Colon (tissue), 2 donors: Measurements from ENCODE around the gene BTG3.

Experiments used
- FAIRE-seq: peaks from 2 replicates; lab custom pipeline; 2012; peaks lifted over from hg19 to GRCh38; lab: Jason Lieb, UNC
- donor health status: control.
- donor health status: control.

Gene BTG3

GRCh38 chr21:17612565-17613241 is at the start of gene BTG3:
Gene BTG3, minus strand, starts transcription at chr21:17612901. Its CDS starts 3,757 bp downstream, at chr21:17609144.
- no peak for FAIRE-seq

GRCh38 chr21:17660862-17661261 is 48.2 kb upstream of the BTG3 start:
- no peak for FAIRE-seq

GRCh38 chr21:17660452-17660851 is 47.8 kb upstream of the BTG3 start:
- no peak for FAIRE-seq

GRCh38 chr21:17658931-17659330 is 46.2 kb upstream of the BTG3 start:
- FAIRE-seq, result no peak

GRCh38 chr21:17651526-17651925 is 38.8 kb upstream of the BTG3 start:
- FAIRE-seq, result no peak

GRCh38 chr21:17650292-17650691 is 37.6 kb upstream of the BTG3 start:
- no peak for FAIRE-seq

GRCh38 chr21:17646790-17647189 is 34.1 kb upstream of the BTG3 start:
- FAIRE-seq, result no peak

GRCh38 chr21:17644186-17644585 is 31.5 kb upstream of the BTG3 start:
- no peak for FAIRE-seq

GRCh38 chr21:17640821-17641220 is 28.1 kb upstream of the BTG3 start:
- no peak for FAIRE-seq

- FAIRE-seq, result no peak
Observed at GRCh38 chr21:17636711-17637110, 24.0 kb upstream of the BTG3 start.

GRCh38 chr21:17631195-17631594 is 18.5 kb upstream of the BTG3 start:
- no peak for FAIRE-seq

GRCh38 chr21:17622018-17622417 is 9.3 kb upstream of the BTG3 start:
- FAIRE-seq, result no peak

GRCh38 chr21:17616831-17617230 is 4.1 kb upstream of the BTG3 start:
- FAIRE-seq, result no peak

- FAIRE-seq, result no peak
Observed at GRCh38 chr21:17613242-17613676, 558 bp upstream of the BTG3 start.

- no peak for FAIRE-seq
Observed at GRCh38 chr21:17612023-17612564, 607 bp downstream of the BTG3 start.

- FAIRE-seq, result no peak
Observed at GRCh38 chr21:17611414-17612022, 1.2 kb downstream of the BTG3 start.

- no peak for FAIRE-seq
Observed at GRCh38 chr21:17610911-17611310, 1.8 kb downstream of the BTG3 start.

GRCh38 chr21:17609681-17610080 is 3.0 kb downstream of the BTG3 start:
- no peak for FAIRE-seq

- no peak for FAIRE-seq
Observed at GRCh38 chr21:17607684-17608083, 5.0 kb downstream of the BTG3 start.

- no peak for FAIRE-seq
Observed at GRCh38 chr21:17602874-17603273, 9.8 kb downstream of the BTG3 start.

GRCh38 chr21:17598437-17598836 is 14.3 kb downstream of the BTG3 start:
- FAIRE-seq, result no peak

GRCh38 chr21:17597680-17598079 is 15.0 kb downstream of the BTG3 start:
- FAIRE-seq, result no peak

GRCh38 chr21:17590430-17590829 is 22.3 kb downstream of the BTG3 start:
- FAIRE-seq, result no peak
